Fibroblast of skin of back (primary cell): ENCODE data around the gene TMEM151A. TPM values are rescaled to one million over a fixed set of nuclear protein-coding genes. Genes with fewer than 3 reads are reported as not detected.
"Not testable (repeated sequence)": the region's sequence is repeated elsewhere in the genome, so short reads cannot be mapped to it uniquely, and the experiment has no call there.

Experiments
- DNase-seq: peaks from one replicate; pipeline ENCODE4 v3.0.0-alpha.2; 2013
- polyA plus RNA-seq, 2 experiments: library from polyadenylated mRNA; unstranded; fragments of 120-200 nt; gene quantifications; one replicate each; pipeline ENCODE4 v1.2.1, GENCODE V29; 2013; ENCODE audit not compliant: insufficient read length in 2 of 2

TMEM151A gene
- polyA plus RNA-seq (2013, experiment 1 of 2; ENCODE audit: insufficient read length), result 0.35 TPM
- polyA plus RNA-seq (2013, experiment 2 of 2; ENCODE audit: insufficient read length), result 0.63 TPM

- DNase-seq, result no peak
Measured at GRCh38 chr11:66291706-66292542, at the start of gene TMEM151A. TMEM151A (plus strand) TSS chr11:66291894; CDS start chr11:66292014, 120 bp downstream.

- DNase-seq, result no peak
Measured at GRCh38 chr11:66242095-66242765, 49.5 kb upstream of the TMEM151A start.

GRCh38 chr11:66243782-66244535 lies 47.7 kb upstream of the TMEM151A start:
- DNase-seq, result no peak

- no peak for DNase-seq
Measured at GRCh38 chr11:66247295-66247694, 44.4 kb upstream of the TMEM151A start.

- no peak for DNase-seq
Measured at GRCh38 chr11:66247801-66248200, 43.9 kb upstream of the TMEM151A start.

- DNase-seq, result no peak
Measured at GRCh38 chr11:66248903-66249302, 42.8 kb upstream of the TMEM151A start.

- DNase-seq, result no peak
Measured at GRCh38 chr11:66251809-66252208, 39.9 kb upstream of the TMEM151A start.

GRCh38 chr11:66253081-66253480 lies 38.6 kb upstream of the TMEM151A start:
- not testable (repeated sequence) for DNase-seq

- DNase-seq, result no peak
Measured at GRCh38 chr11:66258473-66258893, 33.2 kb upstream of the TMEM151A start.

GRCh38 chr11:66259225-66259624 lies 32.5 kb upstream of the TMEM151A start:
- DNase-seq, result no peak

- DNase-seq, result no peak
Measured at GRCh38 chr11:66259956-66260355, 31.7 kb upstream of the TMEM151A start.

GRCh38 chr11:66261578-66261977 lies 30.1 kb upstream of the TMEM151A start:
- no peak for DNase-seq

GRCh38 chr11:66262191-66262590 lies 29.5 kb upstream of the TMEM151A start:
- DNase-seq, result no peak

GRCh38 chr11:66262696-66263095 lies 29.0 kb upstream of the TMEM151A start:
- no peak for DNase-seq

- DNase-seq, result no peak
Measured at GRCh38 chr11:66263231-66263630, 28.5 kb upstream of the TMEM151A start.

GRCh38 chr11:66263785-66264184 lies 27.9 kb upstream of the TMEM151A start:
- no peak for DNase-seq

GRCh38 chr11:66264383-66264782 lies 27.3 kb upstream of the TMEM151A start:
- no peak for DNase-seq

- DNase-seq, result no peak
Measured at GRCh38 chr11:66264914-66265313, 26.8 kb upstream of the TMEM151A start.

- no peak for DNase-seq
Measured at GRCh38 chr11:66265531-66266377, 25.9 kb upstream of the TMEM151A start.

GRCh38 chr11:66266378-66267038 lies 25.2 kb upstream of the TMEM151A start:
- no peak for DNase-seq

GRCh38 chr11:66267039-66267378 lies 24.7 kb upstream of the TMEM151A start:
- no peak for DNase-seq
